Measurements from ENCODE around the gene TSFM. TPM values are rescaled to one million over a fixed set of nuclear protein-coding genes. Genes with fewer than 3 reads are reported as not detected.

Gene TSFM
- total RNA-seq, 6 donors from 2014 or later: 5.0 to 34.0 (median 22.8) TPM

DNA sequence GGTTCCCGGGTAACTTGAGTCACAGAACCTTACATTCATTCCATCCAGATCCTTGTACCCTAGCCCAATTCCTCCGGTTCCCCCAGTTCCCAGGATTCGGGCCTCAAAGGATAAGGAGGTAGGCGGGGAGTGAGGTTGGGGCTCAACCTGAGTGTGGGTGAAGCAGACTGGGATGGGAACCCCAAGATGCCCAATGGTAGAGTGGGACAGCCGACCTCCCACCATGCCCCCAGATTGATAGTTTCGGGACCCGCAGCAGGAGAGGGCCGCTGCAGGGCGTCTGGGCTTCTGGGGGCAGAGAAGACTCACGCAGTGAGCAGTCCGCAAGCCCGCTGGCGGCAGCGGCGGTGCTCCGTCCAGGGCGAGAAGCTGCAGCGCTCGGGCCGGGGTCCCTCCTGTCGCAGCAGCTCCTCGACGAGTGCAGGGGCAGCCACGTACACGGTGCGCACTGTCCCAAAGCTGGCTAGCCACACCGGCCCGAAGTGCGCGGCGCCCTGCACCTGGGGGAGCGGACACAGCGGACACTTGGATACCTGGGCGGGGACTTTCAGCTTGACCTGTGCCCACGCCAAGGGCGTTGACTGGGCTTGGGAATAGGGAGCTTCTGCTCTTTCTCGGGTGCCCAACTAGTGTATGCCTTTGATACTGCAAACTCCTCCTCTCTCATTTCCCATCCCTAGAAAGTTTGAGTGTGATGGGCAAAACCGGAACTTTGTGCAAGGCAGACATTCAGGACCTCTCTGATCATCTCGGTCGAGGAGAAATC, 16.7 kb upstream of the TSFM start:
- H3K27ac ChIP-seq: no peak overlapping the region
- 2 to 7% methylated on average over 10 to 12 of the region's 40 CpGs for WGBS, 2 donors
- TF ChIP-seq EP300 (IDR thresholded peaks at IDR 0.05) (no peak), POLR2A (IDR thresholded peaks at IDR 0.05) (no peak), POLR2AphosphoS5 (IDR thresholded peaks at IDR 0.05) (no peak)
- TF ChIP-seq, protein P1, sequence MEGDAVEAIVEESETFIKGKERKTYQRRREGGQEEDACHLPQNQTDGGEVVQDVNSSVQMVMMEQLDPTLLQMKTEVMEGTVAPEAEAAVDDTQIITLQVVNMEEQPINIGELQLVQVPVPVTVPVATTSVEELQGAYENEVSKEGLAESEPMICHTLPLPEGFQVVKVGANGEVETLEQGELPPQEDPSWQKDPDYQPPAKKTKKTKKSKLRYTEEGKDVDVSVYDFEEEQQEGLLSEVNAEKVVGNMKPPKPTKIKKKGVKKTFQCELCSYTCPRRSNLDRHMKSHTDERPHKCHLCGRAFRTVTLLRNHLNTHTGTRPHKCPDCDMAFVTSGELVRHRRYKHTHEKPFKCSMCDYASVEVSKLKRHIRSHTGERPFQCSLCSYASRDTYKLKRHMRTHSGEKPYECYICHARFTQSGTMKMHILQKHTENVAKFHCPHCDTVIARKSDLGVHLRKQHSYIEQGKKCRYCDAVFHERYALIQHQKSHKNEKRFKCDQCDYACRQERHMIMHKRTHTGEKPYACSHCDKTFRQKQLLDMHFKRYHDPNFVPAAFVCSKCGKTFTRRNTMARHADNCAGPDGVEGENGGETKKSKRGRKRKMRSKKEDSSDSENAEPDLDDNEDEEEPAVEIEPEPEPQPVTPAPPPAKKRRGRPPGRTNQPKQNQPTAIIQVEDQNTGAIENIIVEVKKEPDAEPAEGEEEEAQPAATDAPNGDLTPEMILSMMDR (IDR thresholded peaks at IDR 0.05): no peak
- H3K36me3 ChIP-seq: peaks cover 0 to 20% (median 9%) of the 10 kb centered on the region in 4 donors
- no peaks in the 10 kb centered on the region for H3K9me3 ChIP-seq
- H3K4me3 ChIP-seq: peak overlapping the region in 3 of 4 donors; percentile 42 to 56 (median 51)
- ATAC-seq (ENCODE audit: low FRiP score in 2 of 2) (peak; percentile 23 to 54), DNase-seq (peak; percentile 40 to 86)
- peaks cover 27 to 42% (median 31%) of the 10 kb centered on the region in 4 donors for H3K4me1 ChIP-seq
- peaks cover 0 to 24% (median 19%) of the 10 kb centered on the region in 4 donors for H3K27me3 ChIP-seq

DNA sequence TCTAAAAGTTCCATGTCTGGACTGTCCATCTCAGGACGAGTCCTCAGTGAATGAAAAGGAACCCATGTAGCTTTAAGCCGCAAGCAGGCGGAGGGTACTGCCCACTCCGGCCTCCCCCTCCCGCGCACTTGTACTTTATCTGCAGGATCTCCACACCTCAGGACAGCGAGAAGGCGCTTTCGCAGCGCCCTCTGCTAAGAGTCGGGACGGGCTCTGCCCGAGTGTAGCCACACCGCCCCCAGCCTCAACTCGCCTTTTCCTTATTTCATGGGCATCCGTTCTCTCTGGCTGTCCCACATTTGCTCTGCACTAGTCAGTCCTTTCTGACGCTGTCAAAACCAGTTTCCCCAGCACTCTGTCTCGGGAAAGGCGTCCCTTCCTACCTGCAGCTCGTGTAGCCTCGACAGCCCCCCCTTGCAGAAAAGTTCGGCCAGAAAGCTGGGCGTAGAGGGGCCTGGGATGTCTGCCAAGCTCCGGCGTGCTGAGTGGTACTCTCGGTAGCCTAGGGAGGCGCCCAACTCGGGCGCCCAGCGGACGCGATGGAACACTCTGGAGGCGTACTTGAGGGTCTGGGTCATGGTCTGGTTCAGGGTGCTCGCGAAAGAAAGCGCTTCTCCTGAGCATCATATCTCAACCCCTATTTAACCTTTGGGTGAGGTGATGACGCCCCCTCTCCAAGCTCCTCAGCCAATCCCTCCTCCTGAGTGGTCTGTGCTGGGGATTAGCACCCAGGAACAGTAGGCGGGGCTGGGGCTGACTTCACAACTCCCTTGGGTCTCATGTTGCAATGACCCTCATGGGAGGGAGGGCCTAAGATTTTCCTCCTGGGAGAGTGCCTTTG, 15.9 kb upstream of the TSFM start, which contains the start of gene CYP27B1:
TSS of gene CYP27B1 (minus strand) at position 615 of the 841 bp plus-strand sequence. CDS start at position 578, 37 bp downstream.
- H3K27ac ChIP-seq: no peak within 1 kb of the TSS

DNA sequence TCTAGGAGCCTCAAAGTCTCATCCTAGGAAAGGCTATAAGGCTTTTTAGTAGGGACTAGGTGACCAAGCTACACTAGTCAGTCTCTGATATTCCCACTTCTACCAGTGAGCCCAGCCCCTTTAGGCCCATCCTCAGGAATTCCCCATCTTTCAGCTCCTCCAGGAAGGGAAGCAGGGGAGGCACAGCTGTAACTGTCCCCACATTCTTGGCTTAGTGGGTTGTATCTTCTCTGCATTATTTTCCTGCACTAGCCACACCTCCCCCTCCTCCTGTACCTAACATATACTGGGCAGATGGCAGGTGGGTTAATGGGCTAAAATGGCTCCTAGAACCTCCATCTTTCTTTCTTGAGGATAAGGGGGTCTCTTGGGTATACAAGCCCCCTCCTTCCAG, 15.3 kb upstream of the TSFM start:
- no peak overlapping the region for H3K27ac ChIP-seq
- no peak for ATAC-seq (ENCODE audit: low FRiP score in 2 of 2)
- peaks cover 0 to 21% (median 9%) of the 10 kb centered on the region in 4 donors for H3K36me3 ChIP-seq
- no peak overlapping the region for H3K4me3 ChIP-seq
- no peaks in the 10 kb centered on the region for H3K9me3 ChIP-seq
- DNase-seq: no peak
- peaks cover 0 to 24% (median 19%) of the 10 kb centered on the region in 4 donors for H3K27me3 ChIP-seq
- TF ChIP-seq, protein P1 (IDR thresholded peaks at IDR 0.05): no peak
- TF ChIP-seq EP300 (IDR thresholded peaks at IDR 0.05): no peak
- no peak for TF ChIP-seq POLR2AphosphoS5 (IDR thresholded peaks at IDR 0.05)
- no peak for TF ChIP-seq POLR2A (IDR thresholded peaks at IDR 0.05)
- peaks cover 35 to 51% (median 39%) of the 10 kb centered on the region in 4 donors for H3K4me1 ChIP-seq

More for the DNA sequence above, 15.9 kb upstream of the TSFM start, which contains the start of gene CYP27B1:
- ATAC-seq (ENCODE audit: low FRiP score in 2 of 2): peak; percentile 5 to 27
- Histone ChIP-seq H3K9me3 (no peaks in the 10 kb centered on the region), H3K27me3 (peaks cover 0 to 24% (median 19%) of the 10 kb centered on the region in 4 donors), H3K4me1 (peaks cover 35 to 50% (median 38%) of the 10 kb centered on the region in 4 donors), H3K4me3 (peak within 1 kb of the TSS in 3 of 4 donors; percentile 42 to 56 (median 51)), H3K36me3 (peaks cover 0 to 21% (median 9%) of the 10 kb centered on the region in 4 donors)
- 7% methylated on average over 30 to 37 of the region's 38 CpGs for WGBS, 2 donors
- peak; percentile 80 to 82 for DNase-seq
- TF ChIP-seq POLR2A (IDR thresholded peaks at IDR 0.05): peak in 1 of 4 donors; percentile 11
- TF ChIP-seq, protein P1 (IDR thresholded peaks at IDR 0.05): no peak

DNA sequence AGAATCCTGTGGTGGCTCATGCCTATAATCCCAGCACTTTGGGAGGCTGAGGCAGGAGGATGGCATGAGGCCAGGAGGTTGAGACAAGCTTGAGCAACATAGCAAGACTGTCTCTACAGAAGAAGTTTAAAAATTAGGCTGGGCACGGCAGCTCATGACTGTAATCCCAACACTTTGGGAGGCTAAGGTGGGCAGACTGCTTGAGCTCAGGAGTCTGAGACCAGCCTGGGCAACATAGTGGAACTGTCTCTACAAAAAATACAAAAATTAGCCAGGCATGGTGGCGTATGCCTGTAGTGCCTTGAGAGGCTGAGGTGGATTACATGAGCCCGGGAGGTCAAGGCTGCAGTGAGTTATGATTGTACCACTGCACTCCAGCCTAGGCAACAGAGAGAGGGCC, 14.7 kb upstream of the TSFM start:
- Histone ChIP-seq H3K27ac (no peak overlapping the region), H3K36me3 (peaks cover 0 to 21% (median 9%) of the 10 kb centered on the region in 4 donors), H3K4me3 (no peak overlapping the region), H3K27me3 (peaks cover 0 to 24% (median 19%) of the 10 kb centered on the region in 4 donors), H3K4me1 (peaks cover 36 to 55% (median 39%) of the 10 kb centered on the region in 4 donors), H3K9me3 (no peaks in the 10 kb centered on the region)
- ATAC-seq (ENCODE audit: low FRiP score in 2 of 2) (no peak), DNase-seq (no peak)
- TF ChIP-seq EP300 (IDR thresholded peaks at IDR 0.05) (no peak), POLR2AphosphoS5 (IDR thresholded peaks at IDR 0.05) (no peak), POLR2A (IDR thresholded peaks at IDR 0.05) (no peak)
- TF ChIP-seq, protein P1 (IDR thresholded peaks at IDR 0.05): no peak
- 83 to 87% methylated on average over 3 of the region's 3 CpGs for WGBS, 2 donors
